Stimulated activated CD4-positive, alpha-beta T cell treated with anti-CD3 and anti-CD28 coated beads, Interleukin-1b, Interleukin-23, amount 100 ng/mL, for 4 hours (primary cell): Measurements from ENCODE around the gene ZNF665.
"Not testable (repeated sequence)": the region's sequence is repeated elsewhere in the genome, so short reads cannot be mapped to it uniquely, and the experiment has no call there.

ENCODE experiments used
- DNase-seq, 2 donors: peaks; one replicate each; pipeline ENCODE4 v3.0.0-alpha.2; 2020; ENCODE audit warnings: low read depth in 2 of 2

Gene ZNF665

GRCh38 chr19:53157626-53158025 is 35.5 kb downstream of the ZNF665 start:
- no peak for DNase-seq

GRCh38 chr19:53156850-53157249 is 36.3 kb downstream of the ZNF665 start:
- DNase-seq: no peak

DNA sequence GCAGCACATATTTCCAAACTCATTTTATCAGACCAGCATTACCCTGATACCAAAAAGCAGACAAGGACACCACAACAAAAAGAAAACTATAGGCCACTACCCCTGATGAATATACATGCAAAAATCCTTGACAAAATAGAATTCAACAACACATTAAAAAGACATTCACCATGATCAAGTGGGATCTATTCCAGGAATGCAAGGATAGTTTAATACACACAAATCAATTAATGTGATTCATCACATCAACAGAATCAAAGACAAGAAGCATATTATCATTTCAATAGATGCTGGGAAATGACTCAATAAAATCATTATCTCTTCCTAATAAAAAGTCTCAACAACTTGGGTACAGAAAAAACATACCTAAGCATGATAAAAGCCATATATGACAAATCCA is 45.5 kb downstream of the ZNF665 start:
- no peak for DNase-seq

- DNase-seq: no peak
These were observed 52.8 kb downstream of the ZNF665 start for GRCh38 chr19:53140351-53140750.

- no peak for DNase-seq
These were observed 56.7 kb downstream of the ZNF665 start for GRCh38 chr19:53136432-53136831.

GRCh38 chr19:53132141-53132991 is 60.8 kb downstream of the ZNF665 start, which contains the start of gene ZNF415:
Gene ZNF415 (minus strand): TSS chr19:53132910. CDS start chr19:53122676, 10,234 bp downstream.
- DNase-seq: peak; percentile 16 to 26

DNA sequence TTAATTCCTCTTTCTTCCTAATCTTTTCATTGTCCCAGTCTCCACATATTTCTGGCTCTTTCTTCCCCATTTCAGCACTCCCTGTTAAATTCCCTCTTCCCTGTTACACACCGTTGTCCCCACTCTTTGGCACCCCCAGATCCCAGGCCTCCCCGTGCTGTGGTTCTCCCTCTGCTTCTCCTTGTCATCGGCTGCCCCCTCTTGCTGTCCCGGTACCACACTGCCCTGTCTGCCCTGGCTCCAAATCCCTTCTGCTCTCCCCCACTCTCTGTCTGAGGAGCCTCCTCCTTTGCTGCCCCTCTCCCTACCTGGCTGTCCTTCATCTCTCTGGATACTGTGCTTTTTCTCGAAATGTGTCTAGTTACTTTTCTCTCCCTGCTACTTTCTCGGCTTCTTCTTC is 61.4 kb downstream of the ZNF665 start:
- no peak for DNase-seq

DNA sequence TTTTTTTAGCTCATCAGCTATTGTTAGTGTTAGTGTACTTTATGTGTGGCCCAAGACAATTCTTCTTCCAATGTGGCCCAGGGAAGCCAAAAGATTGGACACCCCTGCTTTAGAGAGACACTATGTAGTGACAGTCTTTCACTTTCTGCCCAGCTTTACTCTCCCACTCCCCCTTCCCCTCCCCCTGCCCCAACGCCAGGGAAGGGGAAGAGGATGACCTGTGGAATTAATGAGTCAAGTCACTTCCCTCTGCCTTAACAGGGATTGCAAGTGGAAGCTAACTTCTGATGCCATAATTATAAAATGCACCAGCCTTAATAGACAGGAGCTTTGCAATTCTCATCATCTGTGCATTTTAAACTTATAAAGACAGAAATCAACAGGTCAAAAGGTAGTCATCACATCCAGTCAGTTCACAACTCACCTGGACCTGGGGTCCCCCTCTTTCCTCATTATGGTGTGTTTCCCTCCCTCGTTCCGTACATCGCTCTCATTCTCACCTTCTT is 62.0 kb downstream of the ZNF665 start:
- DNase-seq: no peak

- no peak for DNase-seq
These were observed 62.7 kb downstream of the ZNF665 start for GRCh38 chr19:53130506-53130905.

GRCh38 chr19:53126733-53127526 is 66.2 kb downstream of the ZNF665 start:
- DNase-seq: not testable (repeated sequence)

GRCh38 chr19:53123400-53123799 is 69.8 kb downstream of the ZNF665 start:
- no peak for DNase-seq
